Heart right ventricle (tissue), 16 donors: ENCODE data around the gene UBA7. TPM values are rescaled to one million over a fixed set of nuclear protein-coding genes. Genes with fewer than 3 reads are reported as not detected.
"Not testable (repeated sequence)": the region's sequence is repeated elsewhere in the genome, so short reads cannot be mapped to it uniquely, and the experiment has no call there.

Source experiments
- ATAC-seq, 8 donors: fragments of 200-7000 bp; cut with Tn5 transposase; one replicate each; pipeline ENCODE4 v1.9.1; 2020; ENCODE audit warnings: mild to moderate bottlenecking in 8 of 8, moderate library complexity in 8 of 8, moderate number of reproducible peaks in 1 of 8
- DNase-seq, 2 donors: peaks; one replicate each; pipeline ENCODE4 v3.0.0-alpha.2; 2020
- H3K27ac ChIP-seq, 10 donors: fragments of 200-600 bp; sonication (generic) in 2 of 10; one replicate each; pipeline versions ENCODE4 v1.5.0 to v1.8.0; 2020 to 2022; ENCODE audit warnings: mild to moderate bottlenecking in 3 of 10
- H3K27me3 ChIP-seq, 7 donors: fragments of 200-600 bp; one replicate each; pipeline ENCODE4 v1.8.0; 2021 to 2022; ENCODE audit warnings: mild to moderate bottlenecking in 2 of 7
- H3K36me3 ChIP-seq, 9 donors: fragments of 200-600 bp; sonication (generic) in 1 of 9; one replicate each; pipeline versions ENCODE4 v1.5.0 to v1.8.0; 2020 to 2022; ENCODE audit warnings: mild to moderate bottlenecking in 2 of 9
- H3K4me1 ChIP-seq, 9 donors: fragments of 200-600 bp; sonication (generic) in 1 of 9; one replicate each; pipeline versions ENCODE4 v1.5.0 to v1.8.0; 2020 to 2022; ENCODE audit warnings: mild to moderate bottlenecking in 4 of 9
- H3K4me3 ChIP-seq, 10 donors: fragments of 200-600 bp; sonication (generic) in 2 of 10; one replicate each; pipeline versions ENCODE4 v1.5.0 to v1.8.0; 2020 to 2022; ENCODE audit warnings: mild to moderate bottlenecking in 7 of 10, moderate library complexity in 2 of 10
- H3K9me3 ChIP-seq, 11 donors: fragments of 200-600 bp in 10 of 11; sonication (generic) in 2 of 11; one replicate each; pipeline versions ENCODE4 v1.5.0 to v1.8.0; 2013 to 2022; ENCODE audit warnings: mild to moderate bottlenecking in 2 of 11, control low read depth in 1 of 11, moderate library complexity in 1 of 11
- WGBS, 2 donors: extraction: QIAGEN DNeasy Blood & Tissue Kit; methylation state at CpG; one replicate each; pipeline ENCODE4 v1.1.7; 2013; ENCODE audit warnings: inconsistent platforms in 1 of 2; 5-methylcytosine and 5-hydroxymethylcytosine counted together
- intact Hi-C, 10 donors: fragments of 100-400 bp; cut with DNase I; formaldehyde crosslinking; loops; one replicate each; pipeline versions ENCODE4 v1.11.1 to v1.14.2; 2022
- polyA plus RNA-seq, 2 donors: library from polyadenylated mRNA; stranded (reverse); fragments of 200-250 nt; gene quantifications; one replicate each; pipeline ENCODE4 v1.2.3, GENCODE V29; 2013
- total RNA-seq, 10 donors: library from RNA; stranded (reverse); fragmentation: NEBNext Ultra II Directional in 3 of 10; extraction: Animal tissue kit (Norgen Biotek cat#: 25700) in 3 of 10; gene quantifications; one replicate each; pipeline versions ENCODE4 v1.2.1 to v1.2.4, GENCODE V29; 2021 to 2023
- TF ChIP-seq, protein P1 (sequence below), 9 donors: fragments of 200-600 bp; sonication (generic) in 2 of 9; IDR thresholded peaks; one replicate each; pipeline versions ENCODE4 v1.5.0 to v1.8.0; 2021 to 2022; ENCODE audit warnings: antibody characterized with exemption in 9 of 9, mild to moderate bottlenecking in 5 of 9, moderate library complexity in 1 of 9
- donor health status: Arrhythmogenic right ventricular cardiomyopathy.
- donor health status: ischemic (EF 13 %, LVEDD 7.1; RV severe dilation, severe dysfunction).
- donor health status: healthy with polysubstance abuse.
- donor health status: DM: no; HTN: yes; CAD: no.
- donor health status: DM: no; HTN: no; CAD: no.
- donor health status: ischemic (EF 25% LVEDD 6.9; RV normal size, moderate dysfunction).
- donor health status: ischemic (EF 25% LVEDD 5.7; RV mildly dilated, moderate dysfunction).
- donor health status: healthy.
- donor health status: DM: yes; HTN: yes; CAD: no.
- donor health status: Ischemic cardiomyopathy.
- donor health status: ischemic (EF 35%, LVEDD 5.7; RV mildly dilated, moderate dysfunction).
- donor health status: nonischemic (EF 11% LVEDD 7.7; RV severe dilation, severe dysfunction).
- donor health status: DM: yes; HTN: yes; CAD: no.
- donor health status: PGD.
- donor health status: ischemic (EF 29% LVEDD 5.4; RV normal size, mild dysfunction).
- donor health status: nonischemic (EF 23%, LVEDD 6.1; RV moderate dilation, normal function).

UBA7 gene
- total and polyA plus RNA-seq, 12 donors: 12.0 to 57.6 (median 22.0) TPM

DNA sequence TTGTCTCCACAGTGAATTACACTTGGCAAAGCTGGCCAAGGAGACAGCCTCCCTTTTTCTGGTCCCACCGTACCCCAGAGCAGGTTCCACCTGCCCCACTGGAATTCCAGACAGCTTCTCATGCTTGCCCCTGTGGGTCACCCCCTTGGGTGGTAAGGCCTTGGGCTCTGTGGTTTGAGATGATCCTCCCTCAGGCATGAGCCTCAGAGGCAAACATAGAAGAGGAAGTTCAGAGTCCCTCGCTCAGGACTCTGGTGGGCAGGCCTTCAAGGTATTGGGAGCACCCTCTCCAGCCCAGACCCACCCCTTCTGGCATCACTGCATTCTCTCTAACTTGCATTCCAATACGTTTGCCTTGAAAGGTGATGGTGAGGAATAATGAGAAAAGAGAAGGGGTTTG, 17.6 kb upstream of the UBA7 start:
- no peaks in the 10 kb centered on the region for H3K27me3 ChIP-seq
- WGBS, 2 donors: 66 to 91% methylated on average over 3 of the region's 3 CpGs
- TF ChIP-seq, protein P1, sequence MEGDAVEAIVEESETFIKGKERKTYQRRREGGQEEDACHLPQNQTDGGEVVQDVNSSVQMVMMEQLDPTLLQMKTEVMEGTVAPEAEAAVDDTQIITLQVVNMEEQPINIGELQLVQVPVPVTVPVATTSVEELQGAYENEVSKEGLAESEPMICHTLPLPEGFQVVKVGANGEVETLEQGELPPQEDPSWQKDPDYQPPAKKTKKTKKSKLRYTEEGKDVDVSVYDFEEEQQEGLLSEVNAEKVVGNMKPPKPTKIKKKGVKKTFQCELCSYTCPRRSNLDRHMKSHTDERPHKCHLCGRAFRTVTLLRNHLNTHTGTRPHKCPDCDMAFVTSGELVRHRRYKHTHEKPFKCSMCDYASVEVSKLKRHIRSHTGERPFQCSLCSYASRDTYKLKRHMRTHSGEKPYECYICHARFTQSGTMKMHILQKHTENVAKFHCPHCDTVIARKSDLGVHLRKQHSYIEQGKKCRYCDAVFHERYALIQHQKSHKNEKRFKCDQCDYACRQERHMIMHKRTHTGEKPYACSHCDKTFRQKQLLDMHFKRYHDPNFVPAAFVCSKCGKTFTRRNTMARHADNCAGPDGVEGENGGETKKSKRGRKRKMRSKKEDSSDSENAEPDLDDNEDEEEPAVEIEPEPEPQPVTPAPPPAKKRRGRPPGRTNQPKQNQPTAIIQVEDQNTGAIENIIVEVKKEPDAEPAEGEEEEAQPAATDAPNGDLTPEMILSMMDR (IDR thresholded peaks at IDR 0.05): no peak
- H3K9me3 ChIP-seq: no peaks in the 10 kb centered on the region
- H3K27ac ChIP-seq: no peak overlapping the region
- H3K4me1 ChIP-seq: no peaks in the 10 kb centered on the region
- intact Hi-C loops: no loop called here
- ATAC-seq (no peak), DNase-seq (no peak)
- H3K4me3 ChIP-seq: no peak overlapping the region
- H3K36me3 ChIP-seq: peaks cover 0 to 20% (median 0%) of the 10 kb centered on the region in 9 donors

DNA sequence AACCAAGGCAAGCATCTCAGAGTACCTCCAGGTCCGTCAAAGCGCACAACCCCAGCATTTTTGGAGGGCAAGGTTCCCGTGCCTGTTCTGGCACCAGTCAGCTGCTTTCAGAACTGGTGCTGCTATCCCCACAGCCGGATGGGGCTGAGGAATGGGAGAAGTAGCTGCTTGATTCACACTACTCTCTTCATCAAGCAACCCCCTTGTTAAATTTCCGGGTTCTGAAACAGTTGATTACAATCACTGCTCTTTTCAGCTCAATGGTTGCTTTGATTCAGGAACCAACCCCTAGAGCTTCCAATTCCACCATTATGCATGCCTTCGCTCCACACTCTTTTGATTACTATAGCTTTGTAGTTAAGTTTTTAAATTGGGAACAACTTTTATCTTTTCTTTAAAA, 12.3 kb upstream of the UBA7 start:
- Histone ChIP-seq H3K36me3 (peaks cover 0 to 13% (median 0%) of the 10 kb centered on the region in 9 donors), H3K27ac (no peak overlapping the region), H3K4me3 (no peak overlapping the region), H3K9me3 (no peaks in the 10 kb centered on the region), H3K27me3 (no peaks in the 10 kb centered on the region), H3K4me1 (no peaks in the 10 kb centered on the region)
- intact Hi-C loops: no loop called here
- TF ChIP-seq, protein P1 (IDR thresholded peaks at IDR 0.05): no peak
- ATAC-seq (no peak), DNase-seq (no peak)
- WGBS, 2 donors: 71 to 88% methylated on average over 6 of the region's 6 CpGs

DNA sequence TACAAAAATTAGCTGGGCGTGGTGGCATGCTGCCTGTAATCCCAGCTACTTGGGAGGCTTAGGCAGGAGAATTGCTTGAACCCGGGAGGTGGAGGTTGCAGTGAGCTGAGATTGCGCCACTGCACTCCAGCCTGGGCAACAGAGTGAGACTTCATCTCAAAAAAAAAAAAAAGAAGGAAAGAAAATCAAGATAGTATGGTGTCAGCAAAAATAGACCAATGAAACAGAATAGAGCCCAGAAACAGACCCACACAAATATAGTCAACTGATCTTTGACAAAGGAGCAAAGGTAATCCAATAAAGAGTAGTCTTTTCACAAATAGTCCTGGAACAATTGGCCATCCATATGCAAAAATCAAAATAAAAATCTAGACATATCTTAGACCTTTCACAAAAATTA, 9.4 kb upstream of the UBA7 start:
- WGBS, 2 donors: 92 to 97% methylated on average over 3 of the region's 3 CpGs
- H3K4me3 ChIP-seq, H3K4me1 ChIP-seq, H3K9me3 ChIP-seq, H3K27ac ChIP-seq, DNase-seq, H3K36me3 ChIP-seq, intact Hi-C loops, H3K27me3 ChIP-seq, ATAC-seq: not testable (repeated sequence)

DNA sequence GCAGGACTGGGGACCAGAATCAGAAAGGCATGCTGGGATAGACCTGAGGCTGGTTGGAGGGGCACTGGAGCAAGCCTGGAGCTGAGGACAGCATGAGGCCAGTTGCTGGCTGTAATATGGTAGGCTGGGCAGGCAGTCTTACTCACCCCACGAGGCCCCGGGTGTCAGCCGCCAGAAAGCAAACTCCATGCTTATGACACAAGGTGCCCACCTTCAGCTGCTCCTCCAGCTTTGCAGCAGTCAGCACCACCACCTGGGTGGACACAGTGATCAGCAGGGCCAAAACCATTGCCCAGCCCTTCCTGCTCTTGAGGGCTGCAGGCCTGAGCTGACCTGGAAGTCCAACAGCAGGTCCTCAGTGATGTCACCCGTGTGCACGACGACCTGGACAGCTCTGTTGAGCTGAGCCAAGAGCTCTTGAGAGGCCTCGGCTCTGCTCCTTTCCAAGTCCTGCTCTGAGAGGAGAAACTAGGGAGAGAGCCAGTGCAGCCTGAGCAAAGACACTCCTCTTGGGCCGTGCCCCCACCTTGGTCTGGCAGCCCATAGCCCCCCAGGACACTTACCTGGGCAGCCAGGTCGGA, 747 bp downstream of the UBA7 start:
- TF ChIP-seq, protein P1 (IDR thresholded peaks at IDR 0.05): no peak
- Histone ChIP-seq H3K27me3 (no peaks in the 10 kb centered on the region), H3K36me3 (peaks cover 0 to 47% (median 23%) of the 10 kb centered on the region in 9 donors), H3K27ac (peak overlapping the region in 9 of 10 donors; percentile 76 to 91 (median 83)), H3K9me3 (no peaks in the 10 kb centered on the region), H3K4me1 (peaks cover 10 to 41% (median 30%) of the 10 kb centered on the region in 9 donors), H3K4me3 (peak overlapping the region; percentile 37 to 67 (median 58))
- peak; percentile 22 to 62 (median 41) for ATAC-seq
- WGBS, 2 donors: 20 to 31% methylated on average over 9 of the region's 9 CpGs
- intact Hi-C loops: no loop called here
- DNase-seq: peak in 1 of 2 donors; percentile 36

DNA sequence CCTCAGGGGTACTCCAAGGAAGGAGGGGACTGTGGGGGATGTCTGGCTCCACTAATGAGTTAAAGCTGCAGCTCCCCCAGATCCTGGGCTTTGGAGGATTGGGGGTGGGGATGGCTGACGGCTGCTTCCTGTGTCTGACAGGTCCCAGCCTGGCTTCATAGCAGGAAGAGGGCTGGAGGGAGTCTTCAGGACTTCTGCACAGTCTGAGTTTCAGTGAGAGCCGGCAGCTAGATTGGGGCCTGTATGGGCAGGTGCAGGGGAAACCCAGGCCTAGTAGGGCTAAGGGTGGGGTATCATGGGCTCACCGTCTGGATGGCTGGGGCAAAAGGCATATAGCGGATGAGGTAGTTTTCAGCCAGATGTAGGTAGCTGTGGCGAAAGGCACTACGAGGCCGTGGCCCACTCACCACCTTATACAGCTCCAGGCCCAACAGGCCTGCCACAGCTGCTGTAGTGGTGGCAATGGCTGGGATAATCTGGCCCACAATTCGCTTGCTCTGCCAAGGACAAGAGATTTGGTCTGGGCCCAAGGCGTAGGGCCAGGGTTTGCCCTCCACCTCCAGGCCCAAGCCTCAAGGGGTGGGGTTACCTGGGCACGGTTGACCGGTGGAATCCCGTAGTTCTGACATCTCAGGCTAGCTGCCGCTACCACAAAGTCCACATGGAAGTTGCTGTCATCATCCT, 6.2 kb downstream of the UBA7 start:
- ATAC-seq (no peak), DNase-seq (peak in 1 of 2 donors; percentile 51)
- Histone ChIP-seq H3K36me3 (peaks cover 0 to 51% (median 23%) of the 10 kb centered on the region in 9 donors), H3K4me1 (peaks cover 38 to 69% (median 60%) of the 10 kb centered on the region in 9 donors), H3K27me3 (no peaks in the 10 kb centered on the region), H3K9me3 (no peaks in the 10 kb centered on the region), H3K27ac (peak overlapping the region; percentile 20 to 99 (median 97)), H3K4me3 (no peak overlapping the region)
- intact Hi-C loops: no loop called here
- WGBS, 2 donors: 56 to 62% methylated on average over 13 of the region's 13 CpGs
- TF ChIP-seq, protein P1 (IDR thresholded peaks at IDR 0.05): no peak
